ENCODE results near the gene CTIF.
A peak's percentile ranks its signal among the peaks of the same experiment; 100 is the strongest.

CTIF gene

GRCh38 chr18:48828194-48828545, 289.3 kb downstream of the CTIF start:
- no peak for DNase-seq

- DNase-seq, result no peak
Measured at GRCh38 chr18:48828691-48829442, 290.0 kb downstream of the CTIF start.

- no peak for DNase-seq
Measured at GRCh38 chr18:48829443-48830149, 290.8 kb downstream of the CTIF start.

GRCh38 chr18:48831113-48831759, 292.4 kb downstream of the CTIF start:
- no peak for DNase-seq

GRCh38 chr18:48831802-48832201, 293.0 kb downstream of the CTIF start:
- no peak for DNase-seq

GRCh38 chr18:48832938-48833700, 294.3 kb downstream of the CTIF start:
- DNase-seq, result no peak

GRCh38 chr18:48833701-48834412, 295.0 kb downstream of the CTIF start:
- no peak for DNase-seq

GRCh38 chr18:48834413-48835031, 295.7 kb downstream of the CTIF start:
- DNase-seq, result peak; percentile 10

- DNase-seq, result no peak
Measured at GRCh38 chr18:48835119-48835518, 296.3 kb downstream of the CTIF start.

- no peak for DNase-seq
Measured at GRCh38 chr18:48835745-48836170, 296.9 kb downstream of the CTIF start.

GRCh38 chr18:48836231-48836805, 297.5 kb downstream of the CTIF start:
- no peak for DNase-seq

GRCh38 chr18:48836806-48837615, 298.2 kb downstream of the CTIF start:
- DNase-seq, result no peak

GRCh38 chr18:48837676-48838075, 298.8 kb downstream of the CTIF start:
- no peak for DNase-seq

- no peak for DNase-seq
Measured at GRCh38 chr18:48838166-48838775, 299.4 kb downstream of the CTIF start.

- no peak for DNase-seq
Measured at GRCh38 chr18:48838921-48839818, 300.3 kb downstream of the CTIF start.

GRCh38 chr18:48839819-48840490, 301.1 kb downstream of the CTIF start:
- no peak for DNase-seq

- DNase-seq, result no peak
Measured at GRCh38 chr18:48840491-48840877, 301.7 kb downstream of the CTIF start.

GRCh38 chr18:48841381-48842258, 302.8 kb downstream of the CTIF start:
- DNase-seq, result peak; percentile 3

Data from GOT3 (cell line).